RPMI7951 (cell line): ENCODE measurements around the gene OPN3. TPM values are rescaled to one million over a fixed set of nuclear protein-coding genes. Genes with fewer than 3 reads are reported as not detected.

ENCODE experiments used
- DNase-seq: peaks from one replicate; pipeline ENCODE4 v3.0.0-alpha.2; 2012; ENCODE audit warnings: low read depth
- total RNA-seq: library from RNA; depleted of rRNA; stranded (reverse); fragments of >200 nt; shearing (Covaris generic); gene quantifications from 2 replicates; pipeline ENCODE4 v1.2.3, GENCODE V29; 2014

Gene OPN3
- total RNA-seq, 1 experiment from 2014 or later = 49.4 TPM

GRCh38 chr1:241645199-241645598 is 5.0 kb upstream of the OPN3 start:
- no peak for DNase-seq

GRCh38 chr1:241644259-241644658 is 4.1 kb upstream of the OPN3 start:
- DNase-seq = no peak

DNA sequence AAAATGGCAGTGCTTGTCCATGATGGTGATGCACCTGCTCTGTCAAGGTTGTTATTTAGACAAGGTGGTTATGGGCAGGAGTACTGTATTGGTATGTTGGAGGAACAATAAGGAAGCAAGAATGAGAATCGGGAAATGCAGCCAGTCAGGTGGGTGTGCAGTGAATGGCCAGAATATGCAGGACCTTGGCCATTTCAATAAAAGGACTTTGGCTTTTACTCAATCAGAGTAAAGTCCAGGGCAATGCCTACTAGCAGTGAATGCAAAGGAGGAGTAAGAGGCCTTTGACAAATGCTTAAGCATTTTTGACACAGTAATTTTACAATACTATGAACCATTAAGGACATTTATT is 2.4 kb upstream of the OPN3 start:
- no peak for DNase-seq

DNA sequence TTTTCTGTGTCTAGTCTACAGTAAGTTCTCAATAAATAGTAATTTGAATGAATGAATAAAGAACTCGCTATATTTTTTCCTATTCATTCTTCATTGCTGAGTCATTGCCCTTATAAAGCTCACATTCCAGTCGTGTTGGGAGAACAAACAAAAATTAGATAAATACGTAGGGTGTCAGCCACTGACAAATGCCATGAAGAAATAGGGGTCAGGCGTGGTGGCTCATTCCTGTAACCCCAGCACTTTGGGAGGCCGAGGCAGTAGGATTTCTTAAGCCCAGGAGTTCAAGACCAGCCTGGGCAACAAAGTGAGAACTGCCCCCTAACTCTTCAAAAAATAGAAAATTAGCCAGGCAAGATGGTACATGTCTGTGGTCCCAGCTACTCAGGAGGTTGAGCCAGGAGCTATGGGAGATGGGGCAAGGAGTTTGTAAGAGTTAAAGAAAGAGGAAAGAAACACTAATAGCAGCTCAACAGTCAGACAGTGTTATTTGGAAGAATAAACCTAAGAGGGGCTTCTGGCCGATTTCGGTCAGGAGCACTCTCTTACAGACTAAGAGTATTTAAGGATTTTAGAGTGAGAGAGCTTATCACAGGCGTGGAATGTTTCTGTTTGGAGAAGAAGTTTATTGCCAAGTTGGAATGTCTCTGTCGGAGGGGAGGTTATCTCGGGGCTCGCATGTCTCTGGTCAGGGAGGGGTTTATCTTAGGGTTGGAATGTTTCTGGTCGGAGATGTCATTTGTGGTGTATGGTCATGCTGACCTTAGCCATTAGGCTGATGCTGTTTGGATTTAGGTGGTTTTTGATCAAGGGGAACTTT is 1.8 kb upstream of the OPN3 start:
- DNase-seq = peak; percentile 72

- DNase-seq = no peak
Measured at GRCh38 chr1:241640867-241641622, 876 bp upstream of the OPN3 start.

GRCh38 chr1:241639623-241640148 is 483 bp downstream of the OPN3 start:
- peak; percentile 30 for DNase-seq

GRCh38 chr1:241638909-241639622 is 1.1 kb downstream of the OPN3 start:
- DNase-seq = no peak

DNA sequence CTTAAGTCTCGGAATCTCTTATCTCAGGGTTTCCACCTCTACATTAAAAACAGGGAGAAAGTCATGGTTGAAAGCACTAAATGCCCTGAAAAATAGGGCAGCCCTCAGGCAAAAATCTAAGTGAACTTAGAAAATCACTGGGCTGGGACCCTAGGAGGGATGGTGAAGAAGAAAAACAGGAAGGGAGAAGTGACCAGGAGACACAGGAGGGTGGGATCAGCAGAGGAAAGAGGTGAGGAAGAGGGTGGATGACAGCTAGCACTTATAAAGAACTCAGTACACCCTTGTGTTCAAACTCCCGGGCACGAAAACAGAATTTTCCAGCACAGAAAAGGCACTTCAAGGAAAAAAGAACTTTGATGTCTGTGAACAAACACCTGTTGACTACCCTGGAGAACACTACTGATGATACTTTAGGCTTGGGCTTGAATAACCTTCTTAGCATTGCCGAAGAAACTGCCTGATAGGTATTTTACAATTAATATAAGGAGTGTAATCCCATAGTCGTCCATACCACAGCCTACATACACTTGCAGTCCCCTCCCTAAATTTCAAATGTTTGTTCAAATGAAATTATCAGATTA is 2.0 kb downstream of the OPN3 start:
- DNase-seq = no peak

GRCh38 chr1:241637604-241638003 is 2.6 kb downstream of the OPN3 start:
- DNase-seq = no peak

GRCh38 chr1:241637046-241637590 is 3.1 kb downstream of the OPN3 start:
- no peak for DNase-seq

- no peak for DNase-seq
Measured at GRCh38 chr1:241636291-241636690, 3.9 kb downstream of the OPN3 start.

DNA sequence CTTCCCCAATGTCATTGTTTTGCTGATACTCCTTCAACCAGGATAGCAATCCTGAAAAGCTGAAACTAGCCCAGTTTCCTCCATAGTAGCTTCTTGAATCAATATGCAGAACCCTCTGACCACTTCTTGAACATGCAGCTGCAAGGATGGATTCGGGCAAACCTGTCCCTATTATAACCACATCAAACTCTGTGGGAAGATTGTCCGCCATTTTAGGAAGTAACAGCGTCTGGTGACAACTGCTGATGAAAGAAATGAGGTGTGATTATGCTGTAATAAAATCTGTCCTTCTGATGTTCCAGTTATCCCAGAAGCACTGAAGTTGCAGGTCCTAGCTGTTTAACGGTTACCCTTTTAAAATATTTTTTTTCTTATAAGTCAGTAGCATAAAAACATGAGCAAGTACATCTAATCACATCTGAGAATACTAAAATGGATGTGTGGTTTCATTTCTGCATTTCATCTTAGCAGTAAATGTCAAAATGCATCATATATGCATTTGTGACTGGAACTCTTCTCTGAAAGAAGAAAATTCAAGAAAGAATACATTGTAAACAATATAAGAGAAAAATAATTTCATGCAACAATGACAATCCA is 4.5 kb downstream of the OPN3 start:
- no peak for DNase-seq

DNA sequence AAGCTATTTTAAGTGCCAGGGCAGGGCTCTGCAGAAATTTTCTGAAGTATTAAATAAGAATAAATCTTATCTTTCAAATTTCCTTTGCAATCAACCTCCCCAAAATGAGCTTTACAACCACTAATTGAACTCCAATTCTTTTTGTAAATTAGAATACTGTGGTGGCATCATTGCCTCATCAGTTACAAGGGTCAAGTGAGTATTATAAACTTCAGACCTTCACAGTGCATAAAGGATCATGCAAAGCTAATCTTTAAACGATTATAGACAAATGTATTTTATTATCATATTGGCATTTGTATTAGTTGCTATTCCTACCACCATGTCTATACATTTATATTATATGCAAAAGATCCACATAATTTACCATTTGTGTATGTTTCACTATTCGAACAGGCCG is 7.2 kb downstream of the OPN3 start:
- DNase-seq = no peak

DNA sequence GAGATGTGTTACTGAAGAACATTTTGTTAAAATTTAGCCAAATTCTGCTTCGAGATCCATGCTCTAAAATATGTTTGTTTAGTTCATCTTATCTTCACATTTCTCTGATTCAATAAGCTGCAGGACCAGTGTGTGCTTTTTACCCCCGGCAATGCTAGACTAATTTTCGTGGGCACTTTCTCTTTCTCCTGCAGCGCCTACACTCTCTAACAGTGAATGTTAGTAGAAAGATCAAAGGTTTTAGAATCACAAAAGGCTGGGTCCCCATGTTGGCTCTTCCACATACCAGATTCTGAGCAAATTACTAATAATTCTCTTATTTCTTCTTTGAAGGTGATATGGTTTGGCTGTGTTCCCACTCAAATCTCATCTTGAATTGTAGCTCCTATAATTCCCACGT is 8.5 kb downstream of the OPN3 start:
- DNase-seq = no peak

- DNase-seq = no peak
Measured at GRCh38 chr1:241630899-241631298, 9.3 kb downstream of the OPN3 start.

- DNase-seq = no peak
Measured at GRCh38 chr1:241630476-241630875, 9.7 kb downstream of the OPN3 start.

DNA sequence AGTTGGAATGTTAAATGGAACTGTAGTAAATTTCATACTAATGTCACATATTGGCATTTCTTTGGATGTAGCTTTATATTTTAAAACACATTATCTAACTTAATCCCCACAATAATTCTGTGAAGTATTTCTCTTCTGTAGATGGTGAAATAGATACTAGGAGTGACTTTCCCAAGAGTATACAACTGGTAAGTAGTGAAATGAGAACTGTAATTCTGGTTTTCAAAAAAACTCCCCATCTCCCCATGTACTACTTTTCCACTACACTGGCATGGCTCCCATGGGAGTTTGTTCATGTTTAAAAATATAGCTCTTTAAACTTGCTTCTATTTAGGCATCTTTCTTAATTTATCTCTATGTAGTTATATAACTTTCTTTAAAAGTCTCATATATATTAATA is 10.2 kb downstream of the OPN3 start:
- DNase-seq = no peak

DNA sequence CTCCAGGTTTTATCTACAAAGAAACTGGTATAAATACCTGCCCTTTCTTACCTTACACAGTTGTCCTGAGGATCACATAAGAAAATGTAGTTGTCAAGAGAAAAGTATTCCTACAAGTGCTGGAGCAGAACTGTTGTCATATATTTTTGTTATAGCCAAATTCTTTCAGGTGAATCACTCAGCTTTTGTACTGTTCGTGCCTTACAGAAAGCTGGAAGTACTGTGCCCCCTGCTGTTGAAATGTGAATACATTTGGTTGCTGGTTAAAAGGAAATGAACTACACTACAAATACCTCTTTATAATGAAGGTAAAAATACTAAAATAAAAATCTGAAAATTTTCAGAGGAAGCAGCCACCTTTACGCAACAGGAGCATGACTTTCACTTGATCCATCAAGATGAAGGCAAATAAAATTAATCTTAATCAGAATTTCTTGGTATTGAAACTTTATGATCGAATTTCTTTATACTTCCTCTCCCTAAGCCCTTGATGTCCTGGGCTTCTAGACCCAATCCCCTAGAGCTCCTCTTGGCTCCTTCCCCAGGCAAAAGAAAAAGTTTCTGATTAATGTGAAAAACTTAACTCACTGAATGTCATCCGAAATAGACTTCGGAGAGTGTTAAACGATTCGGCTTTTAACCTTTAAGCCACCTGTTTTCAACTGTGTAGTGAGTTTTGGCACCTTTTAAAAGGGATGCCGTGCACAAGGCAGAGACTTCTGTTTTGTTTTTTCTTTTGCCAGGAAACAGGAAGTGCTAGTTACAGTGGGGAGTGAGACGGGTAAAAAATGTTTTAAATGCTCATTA is 12.5 kb downstream of the OPN3 start:
- peak; percentile 58 for DNase-seq

- no peak for DNase-seq
Measured at GRCh38 chr1:241624935-241625334, 15.2 kb downstream of the OPN3 start.

- no peak for DNase-seq
Measured at GRCh38 chr1:241622669-241623068, 17.5 kb downstream of the OPN3 start.
